CD14-positive monocyte (primary cell): ENCODE data around the gene TP53TG5. TPM values are rescaled to one million over a fixed set of nuclear protein-coding genes. Genes with fewer than 3 reads are reported as not detected.

ENCODE experiments used
- DNase-seq, 3 donors: peaks; one replicate each; pipeline ENCODE4 v3.0.0-alpha.2; 2011 to 2022
- H2AFZ ChIP-seq: 2 replicates; pipeline ENCODE4 v1.6.0; 2012; ENCODE audit warnings: mild to moderate bottlenecking, low read depth, low read length, inconsistent platforms; ENCODE audit not compliant: insufficient read depth, poor library complexity, severe bottlenecking
- H3K27ac ChIP-seq, 2 donors: 1 replicate in 1 of 2; 2 replicates in 1 of 2; pipeline ENCODE4 v1.5.1; 2012 to 2013; ENCODE audit warnings: low read length in 2 of 2, control low read depth in 1 of 2, inconsistent platforms in 1 of 2, low read depth in 1 of 2, mild to moderate bottlenecking in 1 of 2
- H3K27me3 ChIP-seq, 2 donors: one replicate each; pipeline versions ENCODE4 v1.6.0 to v1.6.1; 2011 to 2013; ENCODE audit warnings: low read length in 2 of 2; ENCODE audit not compliant: control insufficient read depth in 2 of 2, insufficient read depth in 2 of 2
- H3K36me3 ChIP-seq, 2 donors: replicated peaks in 1 of 2; 1 replicate in 1 of 2; 2 replicates in 1 of 2; pipeline versions ENCODE4 v1.5.1 to v1.6.1; 2012 to 2013; ENCODE audit warnings: low read length in 2 of 2, control low read depth in 1 of 2, inconsistent platforms in 1 of 2, mild to moderate bottlenecking in 1 of 2; ENCODE audit not compliant: insufficient read depth in 2 of 2, control insufficient read depth in 1 of 2
- H3K4me1 ChIP-seq, 2 donors: 1 replicate in 1 of 2; 2 replicates in 1 of 2; pipeline versions ENCODE4 v1.5.1 to v1.6.1; 2012 to 2013; ENCODE audit warnings: low read length in 2 of 2, control low read depth in 1 of 2, inconsistent platforms in 1 of 2, mild to moderate bottlenecking in 1 of 2, moderate library complexity in 1 of 2; ENCODE audit not compliant: insufficient read depth in 2 of 2, control insufficient read depth in 1 of 2
- H3K4me2 ChIP-seq: replicated peaks from 2 replicates; pipeline ENCODE3; 2012; ENCODE audit warnings: low read length, moderate library complexity, mild to moderate bottlenecking; ENCODE audit not compliant: poor library complexity, severe bottlenecking; ENCODE audit errors: extremely low read depth
- H3K4me3 ChIP-seq, 3 experiments: fragments of 200-600 bp in 1 of 3; sonication (generic) in 1 of 3; replicated peaks in 1 of 3; 1 replicate in 2 of 3; 2 replicates in 1 of 3; pipeline ENCODE4 v1.5.1; 2011 to 2013; ENCODE audit warnings: low read length in 3 of 3, mild to moderate bottlenecking in 3 of 3, control low read depth in 2 of 3, low read depth in 2 of 3, inconsistent platforms in 1 of 3, moderate library complexity in 1 of 3
- H3K79me2 ChIP-seq: 2 replicates; pipeline ENCODE4 v1.6.0; 2012; ENCODE audit warnings: mild to moderate bottlenecking, control low read depth, inconsistent platforms, low read length, moderate library complexity; ENCODE audit not compliant: insufficient read depth
- H3K9ac ChIP-seq: 2 replicates; pipeline ENCODE4 v1.6.0; 2017; ENCODE audit warnings: low read length, mild to moderate bottlenecking; ENCODE audit not compliant: insufficient read depth, poor library complexity, severe bottlenecking
- H3K9me3 ChIP-seq, 2 donors: replicated peaks in 1 of 2; 1 replicate in 1 of 2; 2 replicates in 1 of 2; pipeline versions ENCODE4 v1.5.1 to v1.6.1; 2012 to 2013; ENCODE audit warnings: low read length in 2 of 2, control low read depth in 1 of 2; ENCODE audit not compliant: control insufficient read depth in 1 of 2, insufficient read depth in 1 of 2
- H4K20me1 ChIP-seq: 2 replicates; pipeline ENCODE4 v1.6.0; 2012; ENCODE audit warnings: mild to moderate bottlenecking, low read length, control low read depth, moderate library complexity; ENCODE audit not compliant: insufficient read depth
- H3K27ac Mint-ChIP-seq, 7 donors: one replicate each; pipeline ENCODE4 v1.8.0; 2020; ENCODE audit warnings: mild to moderate bottlenecking in 7 of 7, mixed read lengths in 7 of 7, moderate library complexity in 6 of 7, inconsistent platforms in 2 of 7
- H3K27me3 Mint-ChIP-seq, 3 donors: one replicate each; pipeline ENCODE4 v1.8.0; 2021 to 2022; ENCODE audit warnings: low read depth in 3 of 3, mild to moderate bottlenecking in 3 of 3, mixed read lengths in 3 of 3, moderate library complexity in 3 of 3, inconsistent platforms in 1 of 3
- H3K36me3 Mint-ChIP-seq, 2 donors: one replicate each; pipeline ENCODE4 v1.8.0; 2020; ENCODE audit warnings: mixed read lengths in 2 of 2, inconsistent platforms in 1 of 2, mild to moderate bottlenecking in 1 of 2
- H3K4me1 Mint-ChIP-seq: one replicate; pipeline ENCODE4 v1.8.0; 2020; ENCODE audit warnings: mild to moderate bottlenecking, mixed read lengths
- H3K4me3 Mint-ChIP-seq, 2 donors: one replicate each; pipeline ENCODE4 v1.8.0; 2020; ENCODE audit warnings: mild to moderate bottlenecking in 2 of 2, mixed read lengths in 2 of 2, moderate library complexity in 1 of 2
- H3K9me3 Mint-ChIP-seq, 7 donors: one replicate each; pipeline ENCODE4 v1.8.0; 2020 to 2022; ENCODE audit warnings: mixed read lengths in 7 of 7, mild to moderate bottlenecking in 6 of 7, moderate library complexity in 6 of 7, inconsistent platforms in 2 of 7
- CTCF ChIP-seq: fragments of 200-600 bp; IDR thresholded peaks from one replicate; pipeline ENCODE4 v1.8.0; 2022; ENCODE audit warnings: antibody characterized with exemption, mild to moderate bottlenecking
- WGBS: methylation state at CpG from one replicate; pipeline ENCODE4 v1.1.5; 2013; ENCODE audit warnings: missing lambda C conversion rate; ENCODE audit not compliant: insufficient coverage; 5-methylcytosine and 5-hydroxymethylcytosine counted together
- intact Hi-C, 2 donors: fragments of 100-400 bp; cut with micrococcal nuclease; formaldehyde crosslinking; loops; one replicate each; pipeline versions ENCODE4 v1.15.0 to v1.15.1; 2023
- polyA plus RNA-seq, 3 donors: library from polyadenylated mRNA; depleted of rRNA in 1 of 3; unstranded in 2 of 3; stranded (reverse) in 1 of 3; fragments of 300-500 nt in 2 of 3; fragments of >200 nt in 1 of 3; fragmentation: Illumina TruSeq in 2 of 3; gene quantifications; 1 replicate in 2 of 3; 2 replicates in 1 of 3; pipeline ENCODE4 v1.2.3, GENCODE V29; 2012 to 2021

Gene TP53TG5
- polyA plus RNA-seq, 3 donors, result 0.11 TPM; not detected in 2

- DNase-seq, result no peak
- H3K9ac ChIP-seq, result no peak overlapping the region
- H3K9me3 ChIP-seq, result no peaks in the 10 kb centered on the region
- H3K27me3 Mint-ChIP-seq, result peaks cover 2 to 9% (median 8%) of the 10 kb centered on the region in 3 donors
- no peak overlapping the region for H3K4me2 ChIP-seq
- no peak overlapping the region for H3K27ac ChIP-seq
- intact Hi-C loops, result no loop called here
- WGBS, result 91% methylated on average over 11 of the region's 11 CpGs
- no peak overlapping the region for H3K4me3 Mint-ChIP-seq
- H3K27ac Mint-ChIP-seq, result no peak overlapping the region
- H3K36me3 ChIP-seq, result peaks cover 0 to 5% of the 10 kb centered on the region in 2 donors
- peaks cover 16 to 24% of the 10 kb centered on the region in 2 donors for H3K36me3 Mint-ChIP-seq
- peaks cover 0 to 3% of the 10 kb centered on the region in 2 donors for H3K27me3 ChIP-seq
- peaks cover 19% of the 10 kb centered on the region for H3K4me1 Mint-ChIP-seq
- no peaks in the 10 kb centered on the region for H3K79me2 ChIP-seq
- H4K20me1 ChIP-seq, result no peaks in the 10 kb centered on the region
- H3K4me1 ChIP-seq, result peaks cover 15 to 17% of the 10 kb centered on the region in 2 donors
- H3K4me3 ChIP-seq, result no peak overlapping the region
- peaks cover 0 to 3% (median 0%) of the 10 kb centered on the region in 7 donors for H3K9me3 Mint-ChIP-seq
- H2AFZ ChIP-seq, result no peak overlapping the region
- no peak for TF ChIP-seq CTCF
Measured at GRCh38 chr20:45377269-45377668, 856 bp downstream of the TP53TG5 start.

GRCh38 chr20:45374966-45375365, 3.2 kb downstream of the TP53TG5 start:
- Histone ChIP-seq H4K20me1 (no peaks in the 10 kb centered on the region), H3K79me2 (no peaks in the 10 kb centered on the region), H3K4me2 (no peak overlapping the region), H3K9ac (no peak overlapping the region), H3K4me1 (peaks cover 15 to 19% of the 10 kb centered on the region in 2 donors), H3K9me3 (no peaks in the 10 kb centered on the region), H3K4me3 (no peak overlapping the region), H3K27ac (no peak overlapping the region), H3K36me3 (peaks cover 0 to 5% of the 10 kb centered on the region in 2 donors), H3K27me3 (peaks cover 0 to 3% of the 10 kb centered on the region in 2 donors), H2AFZ (no peak overlapping the region)
- Mint-ChIP-seq H3K4me3 (no peak overlapping the region), H3K36me3 (peaks cover 25 to 31% of the 10 kb centered on the region in 2 donors), H3K9me3 (peaks cover 0 to 3% (median 0%) of the 10 kb centered on the region in 7 donors), H3K27ac (no peak overlapping the region), H3K27me3 (peaks cover 2 to 11% (median 10%) of the 10 kb centered on the region in 3 donors), H3K4me1 (peaks cover 19% of the 10 kb centered on the region)
- intact Hi-C loops, result loop anchor here (2.0 to 5.0 kb wide), 3 partner anchors 32 to 62 kb away; partner anchors contain the start of gene DBNDD2 (in 1 of the 2)
- DNase-seq, result no peak
- 98% methylated on average over 14 of the region's 14 CpGs for WGBS
- no peak for TF ChIP-seq CTCF
